CD8-positive, alpha-beta memory T cell (primary cell): ENCODE measurements around the gene CHMP5. TPM values are rescaled to one million over a fixed set of nuclear protein-coding genes. Genes with fewer than 3 reads are reported as not detected.

Experiments
- CTCF ChIA-PET: fragments of 350-600 bp; sonication (Branson Sonifier 250); formaldehyde crosslinking; loops from one replicate; lab custom pipeline; 2021; ENCODE audit warnings: antibody characterized with exemption; lab: Charles Lee
- POLR2A ChIA-PET: fragments of 350-600 bp; sonication (Branson Sonifier 250); formaldehyde crosslinking; loops from one replicate; lab custom pipeline; 2021; ENCODE audit warnings: antibody characterized with exemption; lab: Charles Lee
- DNase-seq, 5 donors: peaks; one replicate each; pipeline versions ENCODE4 v3.0.0 to v3.0.0-alpha.2; 2020 to 2022; ENCODE audit warnings: mixed read lengths in 1 of 5
- H3K27ac ChIP-seq: one replicate; pipeline ENCODE4 v1.7.0; 2013; ENCODE audit warnings: low read depth, mild to moderate bottlenecking, low read length, moderate library complexity
- H3K27me3 ChIP-seq: 2 replicates; pipeline ENCODE4 v1.7.0; 2013; ENCODE audit warnings: low read length, mild to moderate bottlenecking; ENCODE audit not compliant: insufficient read depth, poor library complexity, severe bottlenecking
- H3K36me3 ChIP-seq: 2 replicates; pipeline ENCODE4 v1.7.0; 2013; ENCODE audit warnings: mild to moderate bottlenecking, low read length, moderate library complexity; ENCODE audit not compliant: insufficient read depth
- H3K4me1 ChIP-seq: 2 replicates; pipeline ENCODE4 v1.7.0; 2013; ENCODE audit warnings: mild to moderate bottlenecking, low read length, moderate library complexity; ENCODE audit not compliant: insufficient read depth
- H3K4me3 ChIP-seq: 2 replicates; pipeline ENCODE4 v1.7.0; 2013; ENCODE audit warnings: mild to moderate bottlenecking, low read length
- H3K9me3 ChIP-seq: 2 replicates; pipeline ENCODE4 v1.7.0; 2013; ENCODE audit warnings: mild to moderate bottlenecking, low read length
- H3K27ac Mint-ChIP-seq, 8 donors: one replicate each; pipeline ENCODE4 v1.8.0; 2020 to 2021; ENCODE audit warnings: mixed read lengths in 8 of 8, mild to moderate bottlenecking in 6 of 8, inconsistent platforms in 3 of 8, moderate library complexity in 3 of 8
- H3K27me3 Mint-ChIP-seq, 2 donors: one replicate each; pipeline ENCODE4 v1.8.0; 2020 to 2021; ENCODE audit warnings: mixed read lengths in 2 of 2, mild to moderate bottlenecking in 1 of 2, moderate library complexity in 1 of 2
- H3K36me3 Mint-ChIP-seq, 3 donors: one replicate each; pipeline ENCODE4 v1.8.0; 2020 to 2021; ENCODE audit warnings: mixed read lengths in 3 of 3, inconsistent platforms in 1 of 3, mild to moderate bottlenecking in 1 of 3
- H3K4me1 Mint-ChIP-seq, 3 donors: one replicate each; pipeline ENCODE4 v1.8.0; 2020 to 2021; ENCODE audit warnings: mixed read lengths in 3 of 3, inconsistent platforms in 1 of 3, mild to moderate bottlenecking in 1 of 3
- H3K4me3 Mint-ChIP-seq, 7 donors: one replicate each; pipeline ENCODE4 v1.8.0; 2020 to 2021; ENCODE audit warnings: mixed read lengths in 7 of 7, mild to moderate bottlenecking in 6 of 7, moderate library complexity in 4 of 7, inconsistent platforms in 2 of 7
- H3K9me3 Mint-ChIP-seq, 5 donors: one replicate each; pipeline ENCODE4 v1.8.0; 2020 to 2022; ENCODE audit warnings: mixed read lengths in 5 of 5, mild to moderate bottlenecking in 3 of 5, moderate library complexity in 2 of 5, inconsistent platforms in 1 of 5
- polyA plus RNA-seq: library from polyadenylated mRNA; unstranded; fragments of 300-500 nt; fragmentation: Illumina TruSeq; gene quantifications from one replicate; pipeline ENCODE4 v1.2.3, GENCODE V29; 2021
- total RNA-seq, 2 experiments: library from RNA; stranded (reverse); gene quantifications; one replicate each; pipeline ENCODE4 v1.2.3, GENCODE V29; 2021

Gene CHMP5
- total RNA-seq: 10 to 100 TPM; 54.3 to 55.0 TPM
- polyA plus RNA-seq: 42.6 TPM

DNA sequence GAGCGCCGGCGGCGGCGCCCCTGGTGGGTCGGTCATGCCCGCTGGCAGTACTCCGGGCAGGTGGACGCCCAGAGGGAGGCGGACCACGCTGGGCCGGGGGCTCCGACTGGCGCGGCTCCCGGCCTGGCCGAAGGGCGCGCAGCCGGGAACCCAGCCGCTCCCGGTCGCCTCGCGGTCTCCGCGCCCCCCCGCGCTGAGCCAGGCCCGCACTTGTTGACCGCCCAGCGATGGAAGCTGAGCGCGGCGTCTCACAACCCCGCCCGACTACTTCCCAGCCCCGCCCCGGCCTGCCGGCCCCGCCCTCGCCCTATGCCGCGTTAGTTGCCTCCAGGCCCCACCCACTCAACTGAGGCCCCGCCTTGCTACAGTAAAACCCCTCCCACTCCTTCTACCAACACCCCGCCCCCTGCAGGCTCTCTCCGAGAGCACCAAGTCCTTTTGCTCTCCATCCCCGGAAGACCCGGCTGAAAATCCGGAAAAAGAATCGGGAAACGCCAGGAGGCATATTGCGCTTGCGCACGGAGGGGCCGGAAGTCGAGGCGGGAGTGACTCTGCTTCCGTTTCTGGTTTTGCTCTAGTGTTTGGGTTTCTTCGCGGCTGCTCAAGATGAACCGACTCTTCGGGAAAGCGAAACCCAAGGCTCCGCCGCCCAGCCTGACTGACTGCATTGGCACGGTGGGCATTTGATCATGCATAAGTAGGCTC lies at the start of gene CHMP5, which contains the start of gene BAG1:
CHMP5 (plus strand) TSS at position 577 of the 705 bp plus-strand sequence; CDS start at position 607, 30 bp downstream.
BAG1 (minus strand) TSS at position 236 of the 705 bp plus-strand sequence.
- peaks cover 35% of the 10 kb centered on the region for H3K4me1 ChIP-seq
- H3K27me3 Mint-ChIP-seq: no peaks in the 10 kb centered on the region
- POLR2A ChIA-PET: interaction anchor here (0.6 to 4.1 kb wide), 5 partner anchors 26 to 240 kb away, joined by 3 to 28 read pairs (median 3); partner anchors contain the start of genes B4GALT1, DNAJA1, NFX1 and SMU1
- no peaks in the 10 kb centered on the region for H3K9me3 ChIP-seq
- H3K27ac Mint-ChIP-seq: peak within 1 kb of the TSS; percentile 83 to 99 (median 98)
- peak; percentile 99 to 100 (median 99) for DNase-seq
- H3K4me3 ChIP-seq: peak within 1 kb of the TSS; percentile 92
- peaks cover 42 to 66% (median 61%) of the 10 kb centered on the region in 3 donors for H3K4me1 Mint-ChIP-seq
- H3K4me3 Mint-ChIP-seq: peak within 1 kb of the TSS; percentile 88 to 98 (median 94)
- no peaks in the 10 kb centered on the region for H3K9me3 Mint-ChIP-seq
- H3K36me3 Mint-ChIP-seq: peaks cover 2 to 68% (median 22%) of the 10 kb centered on the region in 3 donors
- peak within 1 kb of the TSS; percentile 85 for H3K27ac ChIP-seq
- H3K27me3 ChIP-seq: no peaks in the 10 kb centered on the region
- H3K36me3 ChIP-seq: peaks cover 25% of the 10 kb centered on the region
- CTCF ChIA-PET: interaction anchor here (0.9 to 1.6 kb wide), 3 partner anchors 20 to 38 kb away, joined by 3 to 6 read pairs (median 4); no protein-coding TSS in a partner anchor

DNA sequence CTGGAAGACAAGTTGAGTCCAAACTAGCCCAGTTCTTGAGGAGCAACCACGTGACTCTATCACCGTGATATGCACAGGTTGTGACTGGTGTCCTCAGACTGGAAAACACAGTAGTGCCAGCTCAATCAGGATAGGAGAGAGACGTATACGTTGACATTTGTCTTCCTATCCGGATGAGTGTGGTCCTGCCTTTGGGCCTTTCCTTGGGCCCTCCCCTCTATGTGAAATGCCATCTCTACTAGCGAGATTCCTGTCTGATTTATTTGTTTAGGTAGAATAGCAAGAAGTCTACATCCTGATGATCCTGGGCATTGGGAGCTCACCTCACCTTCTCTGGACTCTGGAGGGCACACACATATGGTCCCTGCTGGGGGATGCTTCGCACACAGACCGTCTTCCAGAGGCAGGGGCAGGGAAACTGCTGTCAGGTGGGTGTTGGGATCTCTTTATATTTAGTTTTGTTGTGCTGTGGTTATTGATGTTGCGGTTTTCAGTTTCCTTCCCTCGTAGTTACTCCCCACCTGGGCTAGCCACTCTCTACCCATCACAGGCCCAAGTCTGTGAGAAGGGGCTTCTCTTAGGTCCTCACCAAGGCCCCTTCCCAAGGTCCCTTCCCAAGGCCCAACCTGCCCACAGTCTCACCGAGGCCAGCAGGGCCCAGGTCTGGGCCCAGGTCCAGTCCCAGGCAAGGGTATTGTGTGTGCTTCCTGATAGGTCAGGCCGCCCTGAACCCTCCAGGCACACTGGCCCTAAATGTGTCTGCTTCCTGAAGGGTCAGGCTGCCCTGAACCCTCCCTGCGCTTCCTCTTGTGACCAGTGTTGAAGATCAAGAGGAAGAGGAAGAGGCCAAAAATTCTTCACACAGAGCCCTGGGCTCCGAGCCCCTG lies 43.9 kb upstream of the CHMP5 start:
- Histone ChIP-seq H3K9me3 (no peaks in the 10 kb centered on the region), H3K4me1 (no peaks in the 10 kb centered on the region), H3K4me3 (no peak overlapping the region), H3K27ac (no peak overlapping the region), H3K27me3 (no peaks in the 10 kb centered on the region), H3K36me3 (no peaks in the 10 kb centered on the region)
- no peak for DNase-seq
- Mint-ChIP-seq H3K4me3 (peak overlapping the region in 3 of 7 donors; percentile 1 to 16 (median 5)), H3K36me3 (no peaks in the 10 kb centered on the region), H3K27me3 (peaks cover 0 to 10% of the 10 kb centered on the region in 2 donors), H3K27ac (peak overlapping the region in 2 of 8 donors; percentile 10 to 47), H3K4me1 (peaks cover 12 to 23% (median 20%) of the 10 kb centered on the region in 3 donors), H3K9me3 (no peaks in the 10 kb centered on the region)
- POLR2A ChIA-PET: no interaction called here
- CTCF ChIA-PET: no interaction called here

DNA sequence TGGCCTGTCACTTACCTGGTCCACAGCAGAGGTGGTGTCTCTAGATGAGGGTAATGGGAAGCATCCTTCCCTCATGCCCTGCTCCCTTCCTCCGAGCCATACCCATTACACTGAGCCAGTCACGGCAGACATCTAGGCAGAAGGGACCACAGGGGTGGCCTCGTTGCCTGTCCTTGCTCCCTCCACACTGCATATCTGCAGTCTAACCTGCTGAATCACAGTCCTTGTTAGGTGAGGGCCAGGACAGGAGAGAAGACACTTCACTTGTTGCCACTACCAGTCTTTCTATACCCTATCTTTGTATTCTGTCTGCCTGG lies 43.3 kb upstream of the CHMP5 start:
- POLR2A ChIA-PET: no interaction called here
- DNase-seq: no peak

DNA sequence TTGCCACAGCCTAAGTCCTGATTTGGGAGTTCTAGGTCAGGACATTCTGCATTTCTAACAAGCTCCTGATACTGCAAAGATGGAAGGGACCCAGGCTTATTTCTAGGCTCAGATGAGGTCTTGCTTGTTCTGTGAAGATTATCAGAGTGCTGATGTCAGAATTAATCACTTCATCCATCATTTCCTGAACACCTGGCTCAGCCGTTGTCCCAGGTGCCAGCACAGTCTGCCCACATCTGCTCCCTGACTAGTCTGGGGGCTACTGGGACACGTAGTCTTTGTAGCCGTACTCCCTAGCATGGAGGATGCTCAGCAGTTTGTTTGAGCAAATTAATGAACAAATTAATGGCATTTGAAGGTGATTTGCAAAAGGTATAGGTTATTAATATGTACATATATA lies 42.8 kb upstream of the CHMP5 start:
- no peak for DNase-seq
- CTCF ChIA-PET: no interaction called here
- POLR2A ChIA-PET: no interaction called here

More for the DNA sequence above, 43.3 kb upstream of the CHMP5 start:
- CTCF ChIA-PET: no interaction called here
- H3K4me3 Mint-ChIP-seq: peak overlapping the region in 1 of 7 donors; percentile 16
- no peaks in the 10 kb centered on the region for H3K9me3 Mint-ChIP-seq
- peaks cover 12 to 23% (median 21%) of the 10 kb centered on the region in 3 donors for H3K4me1 Mint-ChIP-seq
- no peaks in the 10 kb centered on the region for H3K4me1 ChIP-seq
- H3K27ac ChIP-seq: no peak overlapping the region
- no peaks in the 10 kb centered on the region for H3K9me3 ChIP-seq
- no peaks in the 10 kb centered on the region for H3K27me3 ChIP-seq
- no peaks in the 10 kb centered on the region for H3K36me3 Mint-ChIP-seq
- H3K4me3 ChIP-seq: no peak overlapping the region
- H3K36me3 ChIP-seq: no peaks in the 10 kb centered on the region
- H3K27ac Mint-ChIP-seq: no peak overlapping the region
- peaks cover 0 to 10% of the 10 kb centered on the region in 2 donors for H3K27me3 Mint-ChIP-seq

DNA sequence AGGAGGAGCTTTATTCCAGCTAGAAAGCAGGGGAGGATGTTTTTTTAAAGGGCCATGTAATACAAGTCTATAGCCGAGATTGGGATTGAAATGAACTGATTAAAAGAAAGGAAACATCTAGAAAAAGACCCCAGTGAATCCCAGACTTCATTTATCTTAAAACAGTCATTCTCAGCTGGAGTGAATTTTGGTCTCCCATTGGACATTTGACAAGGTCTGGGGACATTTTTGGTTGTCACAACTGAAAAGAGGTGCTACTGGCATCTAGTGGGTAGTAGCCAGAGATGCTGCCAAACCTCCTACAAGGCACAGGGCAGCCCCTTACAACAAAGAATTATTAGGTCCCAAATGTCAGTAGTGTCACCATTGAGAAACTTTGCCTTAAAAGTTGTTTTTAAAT lies 41.2 kb upstream of the CHMP5 start:
- no peaks in the 10 kb centered on the region for H3K4me1 ChIP-seq
- H3K27me3 ChIP-seq: no peaks in the 10 kb centered on the region
- no peak overlapping the region for H3K4me3 ChIP-seq
- no peak overlapping the region for H3K27ac ChIP-seq
- no peaks in the 10 kb centered on the region for H3K36me3 Mint-ChIP-seq
- POLR2A ChIA-PET: no interaction called here
- CTCF ChIA-PET: interaction anchor here (1.3 kb wide), 1 partner anchor 142 kb away, joined by 4 read pairs; no protein-coding TSS in a partner anchor
- no peak for DNase-seq
- H3K27ac Mint-ChIP-seq: peak overlapping the region in 1 of 8 donors; percentile 46
- no peaks in the 10 kb centered on the region for H3K9me3 ChIP-seq
- H3K27me3 Mint-ChIP-seq: peaks cover 0 to 10% of the 10 kb centered on the region in 2 donors
- no peak overlapping the region for H3K4me3 Mint-ChIP-seq
- H3K4me1 Mint-ChIP-seq: peaks cover 12 to 23% (median 21%) of the 10 kb centered on the region in 3 donors
- H3K9me3 Mint-ChIP-seq: no peaks in the 10 kb centered on the region
- no peaks in the 10 kb centered on the region for H3K36me3 ChIP-seq

More for the DNA sequence above, 42.8 kb upstream of the CHMP5 start:
- Histone ChIP-seq H3K27ac (no peak overlapping the region), H3K9me3 (no peaks in the 10 kb centered on the region), H3K27me3 (no peaks in the 10 kb centered on the region), H3K4me1 (no peaks in the 10 kb centered on the region), H3K36me3 (no peaks in the 10 kb centered on the region), H3K4me3 (no peak overlapping the region)
- Mint-ChIP-seq H3K4me3 (no peak overlapping the region), H3K36me3 (no peaks in the 10 kb centered on the region), H3K9me3 (no peaks in the 10 kb centered on the region), H3K4me1 (peaks cover 12 to 23% (median 21%) of the 10 kb centered on the region in 3 donors), H3K27ac (no peak overlapping the region), H3K27me3 (peaks cover 0 to 10% of the 10 kb centered on the region in 2 donors)

DNA sequence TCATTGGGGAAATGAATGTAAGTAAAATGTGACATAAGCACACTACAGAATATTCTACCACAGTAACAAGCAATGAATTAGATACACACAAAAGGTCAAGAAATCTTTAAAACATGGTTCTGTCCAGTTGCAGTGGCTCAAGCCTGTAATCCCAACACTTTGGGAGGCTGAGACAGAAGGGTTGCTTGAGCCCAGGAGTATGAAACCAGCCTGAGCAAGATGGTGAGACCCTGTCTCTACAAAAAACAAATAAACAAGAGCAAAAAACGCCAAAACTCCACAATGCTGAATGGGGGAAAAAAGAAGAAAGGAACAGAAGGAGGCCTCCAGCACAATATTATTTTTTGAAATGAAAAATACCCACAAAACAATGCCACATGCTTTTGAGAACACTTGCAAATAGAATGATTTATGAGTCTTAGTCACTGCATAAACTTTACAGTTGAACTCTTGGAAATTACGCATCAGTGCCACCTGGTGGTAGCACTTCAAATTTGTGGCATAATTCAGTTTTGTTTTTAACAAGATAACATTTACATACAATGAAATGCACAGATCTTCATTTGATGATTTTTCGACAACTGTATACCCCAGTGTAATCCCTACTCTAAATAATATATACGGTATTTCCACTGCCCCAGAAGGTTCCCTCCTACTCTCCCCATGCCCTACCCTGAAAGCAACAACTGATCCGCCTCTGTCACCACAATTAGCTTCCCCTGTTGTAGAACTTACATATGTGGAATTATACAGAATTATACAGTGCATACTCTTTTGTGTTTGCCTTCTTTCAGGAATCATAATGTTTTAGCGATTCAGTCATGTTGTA lies 39.3 kb upstream of the CHMP5 start:
- POLR2A ChIA-PET: interaction anchor here (0.7 kb wide), 1 partner anchor 150 kb away, joined by 5 read pairs; no protein-coding TSS in a partner anchor

DNA sequence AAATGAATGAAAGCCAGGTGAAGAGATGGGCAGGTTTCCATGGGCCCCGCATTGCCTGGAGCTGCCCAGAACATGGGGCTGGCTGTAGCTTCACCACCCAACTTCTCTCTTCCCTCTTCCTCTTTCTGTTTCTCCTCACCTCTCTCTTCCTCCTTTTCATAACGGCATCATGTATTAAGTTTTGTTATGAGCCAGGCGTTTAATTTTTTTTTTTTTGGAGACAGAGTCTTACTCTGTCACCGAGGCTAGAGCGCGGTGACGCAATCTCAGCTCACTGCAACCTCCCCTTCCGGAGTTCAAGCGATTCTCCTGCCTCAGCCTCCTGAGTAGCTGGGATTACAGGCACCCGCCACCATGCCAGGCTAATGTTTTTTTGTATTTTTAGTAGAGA lies 37.8 kb upstream of the CHMP5 start:
- peaks cover 3 to 10% (median 6%) of the 10 kb centered on the region in 3 donors for H3K4me1 Mint-ChIP-seq
- no peak overlapping the region for H3K27ac ChIP-seq

More for the DNA sequence above, 39.3 kb upstream of the CHMP5 start:
- Mint-ChIP-seq H3K9me3 (no peaks in the 10 kb centered on the region), H3K36me3 (no peaks in the 10 kb centered on the region), H3K4me1 (peaks cover 12 to 21% (median 20%) of the 10 kb centered on the region in 3 donors), H3K27me3 (peaks cover 0 to 10% of the 10 kb centered on the region in 2 donors), H3K4me3 (no peak overlapping the region), H3K27ac (peak overlapping the region in 1 of 8 donors; percentile 52)
- CTCF ChIA-PET: interaction anchor here (0.6 to 2.1 kb wide), 23 partner anchors 11 to 196 kb away, joined by 3 to 24 read pairs (median 3); partner anchors contain the start of genes B4GALT1 and SPINK4
- H3K4me3 ChIP-seq: no peak overlapping the region
- no peak overlapping the region for H3K27ac ChIP-seq
- no peaks in the 10 kb centered on the region for H3K27me3 ChIP-seq
- no peaks in the 10 kb centered on the region for H3K36me3 ChIP-seq
- peak; percentile 48 to 70 (median 58) for DNase-seq
- H3K9me3 ChIP-seq: no peaks in the 10 kb centered on the region
- H3K4me1 ChIP-seq: no peaks in the 10 kb centered on the region

More for the DNA sequence above, 37.8 kb upstream of the CHMP5 start:
- H3K27me3 Mint-ChIP-seq: peaks cover 3 to 10% of the 10 kb centered on the region in 2 donors
- H3K36me3 Mint-ChIP-seq: no peaks in the 10 kb centered on the region
- no peak overlapping the region for H3K4me3 Mint-ChIP-seq
- no peak overlapping the region for H3K27ac Mint-ChIP-seq
- no peaks in the 10 kb centered on the region for H3K9me3 Mint-ChIP-seq
- no peaks in the 10 kb centered on the region for H3K27me3 ChIP-seq
- no peak for DNase-seq
- H3K4me3 ChIP-seq: no peak overlapping the region
- no peaks in the 10 kb centered on the region for H3K36me3 ChIP-seq
- no peaks in the 10 kb centered on the region for H3K9me3 ChIP-seq
- CTCF ChIA-PET: interaction anchor here (1.0 to 2.1 kb wide), 8 partner anchors 12 to 147 kb away, joined by 3 to 24 read pairs (median 3); no protein-coding TSS in a partner anchor
- no peaks in the 10 kb centered on the region for H3K4me1 ChIP-seq
- POLR2A ChIA-PET: no interaction called here
